ENCODE measurements around the gene HDDC3. TPM values are rescaled to one million over a fixed set of nuclear protein-coding genes. Genes with fewer than 3 reads are reported as not detected.

HDDC3 gene
- total and polyA plus RNA-seq, 2 donors (not counting 3 experiments of a cell fraction or from before 2014, with no cell fraction given), result 16.0 to 20.2 TPM

- BruUV-seq (replicated peaks), result no TSS peak
These were observed 36.7 kb downstream of the HDDC3 start for GRCh38 chr15:90895571-90896117.

More at GRCh38 chr15:90895571-90896117, 36.7 kb downstream of the HDDC3 start:
- Histone ChIP-seq H3K36me3 (ENCODE audit: control insufficient read depth in 2 of 2, extremely low read depth in 1 of 2, insufficient read depth in 2 of 2, low read length in 2 of 2) (peaks cover 11 to 37% of the 10 kb centered on the region in 2 experiments), H3K27me3 (ENCODE audit: control insufficient read depth in 2 of 2, insufficient read depth in 2 of 2, low read length in 2 of 2) (no peaks in the 10 kb centered on the region), H2AFZ (ENCODE audit: low read depth, low read length) (no peak overlapping the region), H3K9me1 (replicated peaks; ENCODE audit: control insufficient read depth, extremely low read depth, insufficient read depth, low read length) (no peaks in the 10 kb centered on the region), H3K4me1 (ENCODE audit: control insufficient read depth, extremely low read depth, insufficient read depth, low read length) (no peaks in the 10 kb centered on the region), H3K79me2 (ENCODE audit: control insufficient read depth, insufficient read depth, low read length) (no peaks in the 10 kb centered on the region), H3K4me3 (replicated peaks in 1 of 3; ENCODE audit: insufficient read depth in 1 of 3, low read depth in 1 of 3, low read length in 3 of 3) (no peak overlapping the region), H3K27ac (ENCODE audit: insufficient read depth, low read depth, low read length) (no peak overlapping the region), H4K20me1 (replicated peaks; ENCODE audit: control insufficient read depth, extremely low read depth, insufficient read depth, low read length) (no peaks in the 10 kb centered on the region), H3K9ac (replicated peaks; ENCODE audit: extremely low read depth, insufficient read depth, low read length) (no peak overlapping the region), H3K4me2 (ENCODE audit: insufficient read depth, low read length) (no peak overlapping the region), H3K9me3 (replicated peaks; ENCODE audit: control insufficient read depth, insufficient read depth, low read length) (no peaks in the 10 kb centered on the region)
- ChIA-PET POLR2A (no interaction called here), CTCF (interaction anchor here (1.0 to 3.7 kb wide), 4 partner anchors 9 to 248 kb away, joined by 3 to 18 read pairs (median 6); partner anchors contain the start of genes HDDC3 and UNC45A)
- dilution Hi-C loops (cut with MboI; ENCODE audit: extremely low pct_ligation_motif_present, low sequenced_read_pairs), result no loop called here
- intact Hi-C loops (cut with micrococcal nuclease), result no loop called here
- FAIRE-seq, result no peak
- TF ChIP-seq EZH2 (IDR thresholded peaks at IDR 0.05; ENCODE audit: borderline replicate concordance, low read depth, low read length, severe bottlenecking), result no peak
- TF ChIP-seq CTCF (IDR thresholded peaks at IDR 0.05; ENCODE audit: extremely low read depth in 1 of 2, insufficient read depth in 1 of 2, low read depth in 1 of 2, low read length in 2 of 2), result no peak
- no peak for TF ChIP-seq JUN (IDR thresholded peaks at IDR 0.05; ENCODE audit: borderline replicate concordance, insufficient read depth, insufficient read length, low read depth)
- TF ChIP-seq POLR2AphosphoS5 (IDR thresholded peaks at IDR 0.05; ENCODE audit: insufficient read depth, low read depth, low read length), result no peak
- TF ChIP-seq MYC (IDR thresholded peaks at IDR 0.05; ENCODE audit: low read depth, low read length), result no peak
- TF ChIP-seq MAX (IDR thresholded peaks at IDR 0.05; ENCODE audit: insufficient read depth, insufficient read length), result no peak
- TF ChIP-seq FOS (IDR thresholded peaks at IDR 0.05; ENCODE audit: borderline replicate concordance, insufficient read depth, low read length), result no peak
- TF ChIP-seq GATA2 (IDR thresholded peaks at IDR 0.05; ENCODE audit: insufficient read depth, insufficient read length, low read depth, low read length), result no peak
- no peak for TF ChIP-seq POLR2A (IDR thresholded peaks at IDR 0.05; ENCODE audit: low read depth, low read length)
- no peak for DNase-seq (ENCODE audit: low read depth, low spot score)
